Islet precursor cell (in vitro differentiated cells): ENCODE data around the gene OGG1.
A peak's percentile ranks its signal among the peaks of the same experiment; 100 is the strongest.
"Not testable (repeated sequence)": the region's sequence is repeated elsewhere in the genome, so short reads cannot be mapped to it uniquely, and the experiment has no call there.

Experiments used
- DNase-seq: peaks from one replicate; pipeline ENCODE4 v3.0.0-alpha.2; 2018

OGG1 gene

GRCh38 chr3:9768141-9768775 is 18.5 kb downstream of the OGG1 start:
- no peak for DNase-seq

- no peak for DNase-seq
These were observed 19.3 kb downstream of the OGG1 start for GRCh38 chr3:9769012-9769411.

GRCh38 chr3:9769426-9770275 is 19.9 kb downstream of the OGG1 start, which contains the start of gene CAMK1:
CAMK1 (minus strand) TSS chr3:9769947; CDS start chr3:9767749, 2,198 bp downstream.
- peak; percentile 92 for DNase-seq

- no peak for DNase-seq
These were observed 20.6 kb downstream of the OGG1 start for GRCh38 chr3:9770276-9770812.

- not testable (repeated sequence) for DNase-seq
These were observed 21.3 kb downstream of the OGG1 start for GRCh38 chr3:9771007-9771406.

DNA sequence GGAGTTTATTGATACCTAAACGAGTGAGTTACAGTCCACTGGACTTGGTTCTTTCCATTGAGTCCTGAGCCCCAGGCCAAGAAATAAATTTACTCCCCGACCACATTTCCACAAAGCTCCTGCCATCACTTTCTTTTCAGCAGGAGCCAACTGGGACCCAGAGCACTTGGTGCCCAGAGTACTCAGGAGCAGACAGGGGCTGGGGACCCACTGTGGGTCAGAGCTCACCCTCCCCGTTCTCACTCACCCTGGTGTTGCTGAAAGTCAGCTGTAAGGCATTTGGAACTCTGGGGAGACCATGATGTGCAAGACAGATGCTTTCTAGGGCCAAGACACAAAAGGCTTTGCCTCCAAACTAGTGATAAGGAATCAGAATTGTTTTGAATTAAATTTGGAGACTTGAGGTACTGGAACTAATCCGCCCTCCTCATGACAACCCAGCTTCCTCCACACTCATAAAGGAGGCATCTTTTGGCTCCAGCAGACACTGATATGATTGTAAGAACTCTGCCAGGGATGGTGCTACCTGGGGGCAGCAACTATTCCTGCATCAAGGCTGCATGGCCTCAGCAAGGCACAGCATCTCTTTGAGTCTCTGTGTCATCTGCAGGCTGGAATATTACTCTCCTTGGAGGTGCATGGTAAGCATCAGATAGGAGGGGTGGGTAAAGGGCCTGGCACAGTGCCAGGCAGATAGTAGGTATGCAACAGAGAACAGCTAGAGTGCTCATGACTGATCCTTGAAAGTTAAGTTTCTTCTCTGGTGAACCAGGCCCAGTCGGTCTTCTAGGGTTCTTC is 27.3 kb downstream of the OGG1 start:
- DNase-seq: no peak

DNA sequence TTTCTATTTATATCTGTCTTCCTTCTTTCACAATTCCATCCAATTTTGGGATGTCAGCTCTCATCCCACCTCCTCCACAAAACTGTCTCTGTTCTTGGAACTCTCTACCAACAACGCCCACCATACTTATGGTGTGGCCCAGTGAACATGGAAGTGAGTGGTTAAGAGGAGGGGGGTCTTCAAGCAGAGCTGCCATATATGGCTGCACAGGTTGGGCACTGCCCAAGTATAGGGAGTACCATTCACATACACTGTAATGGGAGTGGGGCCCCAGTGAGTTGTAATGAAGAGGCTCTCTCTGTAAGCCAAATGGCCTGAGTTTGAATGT is 27.9 kb downstream of the OGG1 start:
- DNase-seq: no peak

DNA sequence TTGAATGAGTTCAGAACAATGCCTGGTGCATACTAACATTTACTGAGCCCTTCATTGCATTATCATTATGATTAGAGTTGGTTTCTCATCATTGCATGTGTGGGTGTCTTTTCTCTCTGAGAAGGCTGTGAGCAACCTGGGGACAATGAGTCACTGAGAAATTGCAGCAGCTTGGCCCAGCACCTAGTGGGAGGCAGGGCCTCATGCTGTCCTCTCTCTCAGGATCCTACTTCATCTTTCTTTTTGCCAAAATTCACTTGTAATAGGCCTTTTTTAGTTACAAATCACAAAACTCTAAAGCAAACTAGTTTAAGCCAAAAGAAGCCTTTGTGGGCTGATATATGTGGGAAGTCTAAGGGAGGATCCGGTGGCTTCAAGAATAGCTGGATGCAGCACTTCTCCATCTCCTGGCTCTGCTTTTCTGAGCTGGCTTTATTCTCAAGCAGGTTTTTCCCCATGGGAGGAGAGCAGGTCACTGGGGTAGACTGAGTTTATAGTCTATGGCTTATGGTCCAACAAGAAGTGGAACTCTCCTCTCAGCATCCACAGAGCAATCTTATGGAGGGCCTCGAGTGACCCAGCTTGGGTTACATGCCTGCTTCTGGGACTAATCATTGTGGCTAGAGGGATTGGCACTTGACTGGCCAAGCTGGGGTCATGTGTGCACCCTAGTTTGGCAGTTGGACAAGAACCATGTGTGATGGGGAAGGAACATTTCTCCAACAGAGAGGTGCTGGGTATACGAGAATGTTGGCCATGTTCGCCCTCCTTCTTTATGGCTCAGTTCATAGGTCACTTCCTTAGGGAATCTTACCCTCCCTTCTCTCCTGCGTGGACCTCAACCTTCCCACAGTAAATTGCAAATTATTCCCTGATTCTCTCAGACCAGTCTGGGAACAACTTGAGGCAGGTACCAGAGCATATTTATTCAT is 28.7 kb downstream of the OGG1 start:
- DNase-seq: no peak

DNA sequence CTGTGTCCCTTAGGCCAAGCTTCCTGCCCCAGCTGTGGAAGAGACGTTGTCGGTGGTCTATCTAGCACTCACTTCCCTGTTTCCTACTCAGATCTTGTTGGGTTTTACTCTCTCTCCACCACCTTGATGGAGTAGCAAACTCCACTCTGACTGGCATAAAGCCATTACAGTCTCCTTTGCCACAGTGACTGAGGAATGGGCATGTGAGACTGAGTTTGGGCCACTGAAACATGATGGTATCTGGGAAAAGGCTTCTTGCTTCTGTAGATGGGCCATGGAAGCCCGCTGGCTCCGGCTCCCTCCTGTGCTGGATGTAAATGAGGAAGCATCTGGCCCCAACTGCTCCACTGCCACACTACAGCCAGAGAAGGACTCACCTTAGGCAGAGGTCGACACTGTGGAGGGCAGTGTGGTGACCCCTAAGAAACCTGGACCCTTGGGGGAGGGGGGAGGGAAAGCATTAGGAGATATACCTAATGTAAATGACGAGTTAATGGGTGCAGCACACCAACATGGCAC is 29.4 kb downstream of the OGG1 start:
- no peak for DNase-seq

- no peak for DNase-seq
These were observed 30.1 kb downstream of the OGG1 start for GRCh38 chr3:9779721-9780457.

DNA sequence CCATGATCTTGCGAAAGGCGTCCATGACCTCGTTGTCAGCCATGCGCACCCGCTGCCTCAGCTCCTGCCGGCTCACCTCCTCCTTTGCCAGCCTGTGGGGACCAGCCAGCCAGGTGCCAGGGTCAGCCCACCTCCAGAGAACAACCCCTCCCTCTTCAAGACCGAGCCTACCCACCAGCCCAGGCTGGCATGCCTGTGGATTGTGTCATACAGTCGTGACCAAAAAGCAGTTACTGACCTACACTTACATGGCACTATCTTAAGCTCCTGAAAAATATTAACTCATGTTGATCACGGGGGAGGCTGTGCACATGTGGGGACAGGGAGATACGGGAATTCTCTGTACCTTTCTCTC is 30.7 kb downstream of the OGG1 start:
- no peak for DNase-seq

GRCh38 chr3:9780910-9781309 is 31.2 kb downstream of the OGG1 start:
- DNase-seq: no peak

DNA sequence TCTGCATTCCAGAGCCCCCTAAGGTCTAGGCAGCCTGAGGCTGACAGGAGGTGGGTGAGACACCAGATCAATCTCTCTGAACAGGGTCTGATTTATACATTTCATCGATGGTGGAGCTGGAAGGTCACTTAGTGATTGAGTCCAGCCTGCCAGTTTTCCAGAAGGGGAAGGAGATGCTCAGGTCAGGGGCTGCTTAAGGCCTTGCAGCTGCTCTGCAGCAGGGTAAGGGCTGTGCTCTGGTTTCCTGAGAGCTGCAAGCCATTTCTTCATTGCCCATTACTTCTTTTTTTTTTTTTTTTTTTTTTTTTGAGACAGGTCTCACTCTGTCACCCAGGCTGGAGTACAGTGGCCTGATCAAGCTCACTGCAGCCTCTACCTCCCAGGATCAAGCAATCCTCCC is 31.8 kb downstream of the OGG1 start:
- no peak for DNase-seq

- DNase-seq: no peak
These were observed 32.3 kb downstream of the OGG1 start for GRCh38 chr3:9781978-9782603.

GRCh38 chr3:9782770-9783169 is 33.0 kb downstream of the OGG1 start:
- DNase-seq: no peak

DNA sequence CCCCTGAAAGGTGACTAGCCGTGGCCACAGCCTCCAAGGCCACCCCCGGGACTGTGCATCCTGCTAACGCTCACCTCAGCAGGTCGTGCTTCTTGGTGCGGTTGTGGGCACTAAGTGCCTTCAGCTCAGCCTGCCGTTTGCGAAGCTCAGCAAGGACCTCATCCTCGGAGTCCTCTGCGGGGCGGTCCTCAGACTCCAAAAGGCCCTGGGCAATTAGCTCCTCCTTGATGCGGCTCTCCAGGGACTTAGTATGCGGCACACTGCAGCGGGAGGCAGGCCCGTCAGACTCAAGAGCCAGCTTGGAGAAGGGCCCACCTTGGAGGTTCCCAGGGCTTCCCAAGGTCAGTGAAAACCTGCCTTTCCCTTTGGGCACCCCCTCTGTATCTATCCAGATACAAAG is 34.2 kb downstream of the OGG1 start:
- no peak for DNase-seq

DNA sequence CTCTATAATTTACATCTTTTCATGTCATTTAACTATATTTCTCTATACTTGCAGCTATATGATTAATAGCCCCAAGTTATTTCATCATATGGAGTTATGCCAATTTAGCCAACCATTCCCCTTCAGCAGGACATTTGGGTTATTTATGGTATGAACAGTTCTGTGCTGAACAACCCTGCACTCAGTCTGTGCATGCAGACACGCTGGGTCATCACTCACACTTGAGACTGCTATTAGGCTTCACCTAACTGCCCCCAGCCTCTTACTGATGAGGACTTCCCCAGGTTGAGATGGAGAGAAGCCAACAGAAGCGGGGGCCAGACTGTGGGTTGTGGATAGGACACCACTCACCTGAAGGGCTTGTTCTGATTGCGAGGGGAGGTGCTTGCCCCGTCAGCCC is 35.2 kb downstream of the OGG1 start:
- no peak for DNase-seq

DNA sequence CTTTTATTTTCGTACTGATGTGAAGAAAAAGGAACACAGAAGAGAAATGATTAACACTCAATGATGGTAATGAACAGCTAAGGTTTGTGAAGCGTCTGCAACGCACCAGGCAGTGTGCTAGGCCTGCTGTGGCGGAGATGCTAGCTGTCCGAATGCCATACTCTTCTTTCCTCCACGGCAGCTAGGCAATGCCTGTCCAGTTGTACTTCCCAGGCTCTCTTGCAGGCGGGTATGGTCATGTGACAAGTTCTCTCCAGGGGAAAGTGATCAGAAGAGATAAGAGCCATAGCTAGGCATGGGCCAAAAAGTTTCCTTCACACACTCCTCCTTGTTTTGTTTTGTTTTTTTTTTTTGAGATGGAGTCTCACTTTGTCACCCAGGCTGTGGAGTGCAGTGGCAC is 35.9 kb downstream of the OGG1 start:
- no peak for DNase-seq

GRCh38 chr3:9786209-9786739 is 36.5 kb downstream of the OGG1 start:
- DNase-seq: no peak

GRCh38 chr3:9786825-9787669 is 37.3 kb downstream of the OGG1 start:
- no peak for DNase-seq
